Activated naive CD4-positive, alpha-beta T cell treated with anti-CD3 and anti-CD28 coated beads for 36 hours (primary cell): ENCODE data around the gene GATM. TPM values are rescaled to one million over a fixed set of nuclear protein-coding genes. Genes with fewer than 3 reads are reported as not detected.

Experiments
- CTCF ChIA-PET: fragments of 350-600 bp; sonication (Branson Sonifier 250); formaldehyde crosslinking; loops from one replicate; lab custom pipeline; 2021; ENCODE audit warnings: antibody characterized with exemption; lab: Charles Lee
- DNase-seq: peaks from one replicate; pipeline ENCODE4 v3.0.0-alpha.2; 2020
- H3K27ac Mint-ChIP-seq: one replicate; pipeline ENCODE4 v1.8.0; 2021; ENCODE audit warnings: mild to moderate bottlenecking, mixed read lengths
- H3K27me3 Mint-ChIP-seq: one replicate; pipeline ENCODE4 v1.8.0; 2021; ENCODE audit warnings: low read depth, mixed read lengths
- H3K36me3 Mint-ChIP-seq: one replicate; pipeline ENCODE4 v1.8.0; 2021; ENCODE audit warnings: low read depth, mixed read lengths
- H3K4me1 Mint-ChIP-seq: one replicate; pipeline ENCODE4 v1.8.0; 2021; ENCODE audit warnings: low read depth, mixed read lengths
- H3K4me3 Mint-ChIP-seq: one replicate; pipeline ENCODE4 v1.8.0; 2021; ENCODE audit warnings: mild to moderate bottlenecking, moderate library complexity, mixed read lengths
- H3K9me3 Mint-ChIP-seq: one replicate; pipeline ENCODE4 v1.8.0; 2021; ENCODE audit warnings: mixed read lengths
- intact Hi-C: fragments of 100-400 bp; cut with micrococcal nuclease; formaldehyde crosslinking; loops from one replicate; pipeline ENCODE4 v1.15.1; 2023
- total RNA-seq, 2 experiments: library from RNA; stranded (reverse); gene quantifications; one replicate each; pipeline ENCODE4 v1.2.3, GENCODE V29; 2021

Gene GATM
- total RNA-seq, 2 experiments from 2014 or later: 0.91 to 1.2 TPM

- H3K9me3 Mint-ChIP-seq: no peaks in the 10 kb centered on the region
- H3K36me3 Mint-ChIP-seq: no peaks in the 10 kb centered on the region
- CTCF ChIA-PET: no interaction called here
- H3K4me3 Mint-ChIP-seq: no peak overlapping the region
- intact Hi-C loops: no loop called here
- H3K4me1 Mint-ChIP-seq: no peaks in the 10 kb centered on the region
- peaks cover 28% of the 10 kb centered on the region for H3K27me3 Mint-ChIP-seq
- H3K27ac Mint-ChIP-seq: no peak overlapping the region
- no peak for DNase-seq
Observed at GRCh38 chr15:45346381-45346780, 32.0 kb downstream of the GATM start.

- peaks cover 2% of the 10 kb centered on the region for H3K4me1 Mint-ChIP-seq
- CTCF ChIA-PET: no interaction called here
- DNase-seq: no peak
- intact Hi-C loops: no loop called here
- no peak overlapping the region for H3K4me3 Mint-ChIP-seq
- peaks cover 18% of the 10 kb centered on the region for H3K27me3 Mint-ChIP-seq
- H3K9me3 Mint-ChIP-seq: no peaks in the 10 kb centered on the region
- no peaks in the 10 kb centered on the region for H3K36me3 Mint-ChIP-seq
- H3K27ac Mint-ChIP-seq: no peak overlapping the region
Observed at GRCh38 chr15:45343258-45343860, 35.0 kb downstream of the GATM start.

- no peaks in the 10 kb centered on the region for H3K9me3 Mint-ChIP-seq
- peaks cover 3% of the 10 kb centered on the region for H3K4me1 Mint-ChIP-seq
- no peak overlapping the region for H3K4me3 Mint-ChIP-seq
- DNase-seq: no peak
- H3K27me3 Mint-ChIP-seq: peaks cover 5% of the 10 kb centered on the region
- intact Hi-C loops: no loop called here
- no peak overlapping the region for H3K27ac Mint-ChIP-seq
- no peaks in the 10 kb centered on the region for H3K36me3 Mint-ChIP-seq
- CTCF ChIA-PET: interaction anchor here (0.6 kb wide), 1 partner anchor 115 kb away, joined by 3 read pairs; no protein-coding TSS in a partner anchor
Observed at GRCh38 chr15:45341790-45342189, 36.6 kb downstream of the GATM start.

GRCh38 chr15:45340429-45340828 lies 37.9 kb downstream of the GATM start:
- no peak overlapping the region for H3K27ac Mint-ChIP-seq
- H3K4me3 Mint-ChIP-seq: no peak overlapping the region
- CTCF ChIA-PET: no interaction called here
- H3K9me3 Mint-ChIP-seq: no peaks in the 10 kb centered on the region
- peaks cover 3% of the 10 kb centered on the region for H3K4me1 Mint-ChIP-seq
- intact Hi-C loops: no loop called here
- peaks cover 2% of the 10 kb centered on the region for H3K27me3 Mint-ChIP-seq
- no peak for DNase-seq
- no peaks in the 10 kb centered on the region for H3K36me3 Mint-ChIP-seq

GRCh38 chr15:45338417-45338816 lies 39.9 kb downstream of the GATM start:
- intact Hi-C loops: no loop called here
- CTCF ChIA-PET: interaction anchor here (0.9 kb wide), 1 partner anchor 64 kb away, joined by 3 read pairs; a partner anchor contains a TSS
- Mint-ChIP-seq H3K4me1 (peaks cover 3% of the 10 kb centered on the region), H3K36me3 (no peaks in the 10 kb centered on the region), H3K9me3 (no peaks in the 10 kb centered on the region), H3K4me3 (no peak overlapping the region), H3K27ac (no peak overlapping the region), H3K27me3 (peaks cover 2% of the 10 kb centered on the region)
- DNase-seq: no peak

DNA sequence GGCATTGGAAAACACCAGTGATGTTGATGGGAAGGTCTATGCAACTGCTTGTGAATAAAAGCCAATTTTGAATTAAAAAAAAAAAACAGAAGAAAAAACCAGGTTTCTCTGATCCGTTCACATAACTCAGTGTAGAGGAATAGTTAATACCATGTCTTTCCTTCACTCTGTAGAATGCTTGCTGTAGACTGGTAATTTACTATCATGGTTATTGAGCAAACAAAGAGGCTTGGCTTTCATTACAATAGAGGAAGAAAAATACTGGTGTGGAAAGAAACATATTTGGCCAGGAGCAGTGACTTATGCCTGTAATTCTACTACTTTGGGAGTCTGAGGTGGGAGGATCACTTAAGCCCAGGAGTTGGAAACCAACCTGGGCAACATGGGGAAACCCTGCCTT lies 41.1 kb downstream of the GATM start:
- Mint-ChIP-seq H3K27ac (no peak overlapping the region), H3K9me3 (no peaks in the 10 kb centered on the region), H3K27me3 (peaks cover 2% of the 10 kb centered on the region), H3K36me3 (no peaks in the 10 kb centered on the region), H3K4me1 (peaks cover 3% of the 10 kb centered on the region), H3K4me3 (no peak overlapping the region)
- no peak for DNase-seq
- CTCF ChIA-PET: no interaction called here
- intact Hi-C loops: no loop called here

GRCh38 chr15:45333550-45333949 lies 44.8 kb downstream of the GATM start:
- no peak for DNase-seq
- Mint-ChIP-seq H3K36me3 (no peaks in the 10 kb centered on the region), H3K27ac (no peak overlapping the region), H3K4me3 (no peak overlapping the region), H3K27me3 (no peaks in the 10 kb centered on the region), H3K4me1 (peaks cover 3% of the 10 kb centered on the region), H3K9me3 (no peaks in the 10 kb centered on the region)
- intact Hi-C loops: no loop called here
- CTCF ChIA-PET: no interaction called here

DNA sequence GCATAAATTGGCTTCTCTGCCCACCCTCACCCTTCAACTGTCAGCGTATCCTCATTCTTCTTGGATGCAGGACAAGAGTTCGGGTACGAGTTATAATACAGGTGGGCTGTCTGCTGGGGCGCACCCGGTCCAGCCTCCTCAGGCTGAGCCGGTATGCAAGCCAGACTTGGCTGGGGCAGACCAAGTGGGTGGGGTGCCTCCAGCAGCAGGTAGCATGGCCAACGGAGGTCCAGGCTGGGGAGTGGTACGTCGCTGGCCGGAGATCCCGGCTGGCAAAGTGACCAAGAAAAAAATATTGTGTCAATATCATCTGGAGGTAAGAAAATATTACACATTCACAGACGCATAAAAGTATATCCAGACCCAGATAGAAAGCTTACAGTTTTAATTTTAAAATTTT lies 45.6 kb downstream of the GATM start:
- H3K27me3 Mint-ChIP-seq: no peaks in the 10 kb centered on the region
- no peaks in the 10 kb centered on the region for H3K9me3 Mint-ChIP-seq
- H3K4me1 Mint-ChIP-seq: no peaks in the 10 kb centered on the region
- intact Hi-C loops: no loop called here
- DNase-seq: no peak
- no peaks in the 10 kb centered on the region for H3K36me3 Mint-ChIP-seq
- no peak overlapping the region for H3K27ac Mint-ChIP-seq
- no peak overlapping the region for H3K4me3 Mint-ChIP-seq
- CTCF ChIA-PET: no interaction called here

GRCh38 chr15:45331972-45332371 lies 46.4 kb downstream of the GATM start:
- no peak overlapping the region for H3K27ac Mint-ChIP-seq
- no peaks in the 10 kb centered on the region for H3K36me3 Mint-ChIP-seq
- intact Hi-C loops: no loop called here
- CTCF ChIA-PET: interaction anchor here (0.5 kb wide), 1 partner anchor 114 kb away, joined by 5 read pairs; no protein-coding TSS in a partner anchor
- H3K9me3 Mint-ChIP-seq: no peaks in the 10 kb centered on the region
- no peak for DNase-seq
- H3K4me3 Mint-ChIP-seq: no peak overlapping the region
- H3K4me1 Mint-ChIP-seq: no peaks in the 10 kb centered on the region
- no peaks in the 10 kb centered on the region for H3K27me3 Mint-ChIP-seq

DNA sequence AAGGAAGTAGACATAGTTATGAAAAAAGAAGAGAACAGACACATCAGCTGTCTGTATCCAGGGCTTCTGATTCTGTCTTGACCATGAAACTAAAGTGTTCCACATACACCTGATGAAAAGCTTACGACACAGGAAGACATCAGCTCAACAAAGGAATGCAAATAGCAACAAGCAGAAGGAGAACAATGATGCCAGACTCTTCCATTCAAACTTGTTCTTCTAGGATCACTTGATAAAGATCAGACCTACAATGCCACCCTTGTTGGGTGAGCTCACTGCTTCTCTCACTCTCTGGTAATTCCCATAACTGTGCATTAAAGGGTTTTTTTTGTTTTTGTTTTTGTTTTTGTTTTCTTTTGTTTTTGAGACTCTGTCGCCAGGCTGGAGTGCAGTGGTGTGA lies 49.7 kb downstream of the GATM start:
- no peak for DNase-seq
- CTCF ChIA-PET: no interaction called here

DNA sequence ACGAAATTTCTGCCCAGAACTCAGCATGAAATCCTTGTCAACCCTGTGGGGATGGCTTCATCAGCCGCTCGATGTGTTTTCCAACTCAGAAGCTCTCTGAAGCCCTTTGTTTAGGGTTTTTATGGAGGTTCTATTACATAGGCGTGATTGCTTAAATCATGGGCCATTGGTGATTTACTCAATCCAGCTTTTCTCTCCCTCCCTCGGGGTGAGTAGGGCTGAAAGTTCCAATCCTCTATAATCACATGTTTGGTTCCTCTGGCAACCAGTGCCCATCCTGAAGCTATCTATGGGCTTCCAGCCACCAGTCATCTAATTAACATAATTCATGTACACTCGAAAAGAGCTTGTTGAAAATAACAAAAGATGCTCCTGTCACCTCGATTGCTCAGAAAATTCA lies 51.6 kb downstream of the GATM start:
- CTCF ChIA-PET: no interaction called here
- Mint-ChIP-seq H3K4me3 (no peak overlapping the region), H3K27ac (no peak overlapping the region), H3K9me3 (no peaks in the 10 kb centered on the region), H3K36me3 (no peaks in the 10 kb centered on the region), H3K27me3 (peaks cover 2% of the 10 kb centered on the region), H3K4me1 (no peaks in the 10 kb centered on the region)
- no peak for DNase-seq
- intact Hi-C loops: no loop called here

More for the DNA sequence above, 49.7 kb downstream of the GATM start:
- Mint-ChIP-seq H3K36me3 (no peaks in the 10 kb centered on the region), H3K4me3 (no peak overlapping the region), H3K27ac (no peak overlapping the region), H3K27me3 (peaks cover under 1% of the 10 kb centered on the region), H3K9me3 (no peaks in the 10 kb centered on the region), H3K4me1 (no peaks in the 10 kb centered on the region)
- intact Hi-C loops: no loop called here

DNA sequence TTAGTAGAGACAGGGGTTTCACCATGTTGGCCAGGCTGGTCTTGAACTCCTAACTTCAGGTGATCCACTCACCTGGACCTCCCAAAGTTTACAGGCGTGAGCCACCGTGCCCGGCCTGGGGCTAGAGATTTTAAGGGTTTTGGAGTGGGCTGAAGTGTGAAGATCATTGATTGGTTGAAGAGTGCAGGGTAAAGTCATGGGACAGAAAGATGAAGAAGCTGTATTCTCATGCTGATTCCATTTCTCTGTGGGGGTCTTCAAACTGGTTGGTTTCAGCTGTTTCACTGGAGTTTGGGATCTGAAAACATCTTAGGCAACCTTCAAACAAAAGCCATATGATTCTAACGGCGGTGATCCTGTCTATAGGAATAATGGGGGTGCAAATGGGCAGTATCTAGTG lies 52.1 kb downstream of the GATM start:
- H3K27ac Mint-ChIP-seq: no peak overlapping the region
- H3K9me3 Mint-ChIP-seq: no peaks in the 10 kb centered on the region
- intact Hi-C loops: no loop called here
- CTCF ChIA-PET: interaction anchor here (0.7 kb wide), 1 partner anchor 276 kb away, joined by 3 read pairs; no protein-coding TSS in a partner anchor
- H3K27me3 Mint-ChIP-seq: peaks cover 2% of the 10 kb centered on the region
- H3K4me1 Mint-ChIP-seq: no peaks in the 10 kb centered on the region
- no peak overlapping the region for H3K4me3 Mint-ChIP-seq
- no peaks in the 10 kb centered on the region for H3K36me3 Mint-ChIP-seq
- DNase-seq: no peak

GRCh38 chr15:45320581-45321205 lies 57.7 kb downstream of the GATM start:
- H3K36me3 Mint-ChIP-seq: no peaks in the 10 kb centered on the region
- no peak overlapping the region for H3K27ac Mint-ChIP-seq
- H3K27me3 Mint-ChIP-seq: peaks cover 2% of the 10 kb centered on the region
- DNase-seq: no peak
- H3K4me1 Mint-ChIP-seq: no peaks in the 10 kb centered on the region
- intact Hi-C loops: no loop called here
- no peaks in the 10 kb centered on the region for H3K9me3 Mint-ChIP-seq
- CTCF ChIA-PET: interaction anchor here (0.9 kb wide), 1 partner anchor 186 kb away, joined by 9 read pairs; no protein-coding TSS in a partner anchor
- no peak overlapping the region for H3K4me3 Mint-ChIP-seq
